Measurements from ENCODE around the gene WDR31.

DNA sequence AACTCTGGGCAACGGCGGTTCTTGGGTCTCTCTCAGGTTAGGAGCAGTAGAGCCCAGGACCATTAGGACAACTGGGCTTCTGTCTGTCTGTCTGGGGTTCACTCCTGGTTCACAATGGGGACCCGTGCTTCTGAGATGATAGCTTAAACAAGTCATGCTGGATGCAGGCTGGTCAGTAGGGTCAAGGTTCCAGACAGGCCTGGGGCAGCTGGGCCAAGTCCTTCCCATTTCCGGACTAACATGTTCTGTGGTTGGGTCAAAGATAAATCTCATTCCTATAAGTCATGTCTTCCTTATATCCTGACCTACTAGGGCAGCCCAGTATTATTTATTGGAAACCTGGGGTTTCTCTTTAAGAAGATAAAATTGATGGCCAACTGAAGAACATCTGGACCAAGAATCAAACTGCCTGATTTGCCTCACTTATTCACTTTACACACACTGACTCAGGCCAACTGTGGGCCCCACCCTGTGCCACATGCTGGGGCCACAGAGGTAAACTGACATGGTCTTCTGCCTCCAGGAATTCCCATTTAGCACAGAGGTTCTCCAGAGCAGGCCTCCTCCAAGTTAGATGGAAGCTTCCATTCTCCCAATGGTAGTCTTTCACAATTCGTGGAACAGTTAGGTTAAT is 28.4 kb upstream of the WDR31 start:
- no peak for TF ChIP-seq POLR2A (IDR thresholded peaks at IDR 0.05; ENCODE audit: low read length)
- TF ChIP-seq BHLHE40 (IDR thresholded peaks at IDR 0.05; ENCODE audit: low read depth, low read length) = no peak
- TF ChIP-seq HOXA7 (CRISPR knock-in tag; IDR thresholded peaks at IDR 0.05) = no peak

All from A549 (cell line).